ENCODE data around the gene GBP6.
A peak's percentile ranks its signal among the peaks of the same experiment; 100 is the strongest.

Gene GBP6

GRCh38 chr1:89378001-89378400 lies 14.1 kb downstream of the GBP6 start:
- H3K27me3 ChIP-seq (ENCODE audit: insufficient read depth, low read depth, severe bottlenecking), result peaks cover 6% of the 10 kb centered on the region
- no peaks in the 10 kb centered on the region for H3K36me3 ChIP-seq
- DNase-seq, result no peak
- no peak for TF ChIP-seq CTCF (IDR thresholded peaks at IDR 0.05; ENCODE audit: low read depth, low read length)
- no peak overlapping the region for H3K4me3 ChIP-seq (ENCODE audit: low read depth, low read length)
- no peak overlapping the region for H3K27ac ChIP-seq
- no peaks in the 10 kb centered on the region for H3K9me3 ChIP-seq (ENCODE audit: severe bottlenecking)

GRCh38 chr1:89381618-89382017 lies 17.8 kb downstream of the GBP6 start:
- H3K4me3 ChIP-seq (ENCODE audit: low read depth, low read length), result no peak overlapping the region
- no peaks in the 10 kb centered on the region for H3K36me3 ChIP-seq
- DNase-seq, result peak; percentile 19
- no peaks in the 10 kb centered on the region for H3K27me3 ChIP-seq (ENCODE audit: insufficient read depth, low read depth, severe bottlenecking)
- no peaks in the 10 kb centered on the region for H3K9me3 ChIP-seq (ENCODE audit: severe bottlenecking)
- no peak for TF ChIP-seq CTCF (IDR thresholded peaks at IDR 0.05; ENCODE audit: low read depth, low read length)
- no peak overlapping the region for H3K27ac ChIP-seq

- H3K4me3 ChIP-seq (ENCODE audit: low read depth, low read length), result no peak overlapping the region
- H3K27ac ChIP-seq, result no peak overlapping the region
- H3K9me3 ChIP-seq (ENCODE audit: severe bottlenecking), result no peaks in the 10 kb centered on the region
- no peak for DNase-seq
- no peak for TF ChIP-seq CTCF (IDR thresholded peaks at IDR 0.05; ENCODE audit: low read depth, low read length)
- H3K27me3 ChIP-seq (ENCODE audit: insufficient read depth, low read depth, severe bottlenecking), result no peaks in the 10 kb centered on the region
- no peaks in the 10 kb centered on the region for H3K36me3 ChIP-seq
Observed at GRCh38 chr1:89382479-89382878, 18.6 kb downstream of the GBP6 start.

GRCh38 chr1:89383185-89383584 lies 19.3 kb downstream of the GBP6 start:
- H3K9me3 ChIP-seq (ENCODE audit: severe bottlenecking), result no peaks in the 10 kb centered on the region
- H3K4me3 ChIP-seq (ENCODE audit: low read depth, low read length), result no peak overlapping the region
- no peak for DNase-seq
- H3K27ac ChIP-seq, result no peak overlapping the region
- no peaks in the 10 kb centered on the region for H3K36me3 ChIP-seq
- TF ChIP-seq CTCF (IDR thresholded peaks at IDR 0.05; ENCODE audit: low read depth, low read length), result no peak
- H3K27me3 ChIP-seq (ENCODE audit: insufficient read depth, low read depth, severe bottlenecking), result no peaks in the 10 kb centered on the region

- Histone ChIP-seq H3K27ac (no peak overlapping the region), H3K9me3 (ENCODE audit: severe bottlenecking) (no peaks in the 10 kb centered on the region), H3K36me3 (no peaks in the 10 kb centered on the region), H3K4me3 (ENCODE audit: low read depth, low read length) (no peak overlapping the region), H3K27me3 (ENCODE audit: insufficient read depth, low read depth, severe bottlenecking) (no peaks in the 10 kb centered on the region)
- no peak for DNase-seq
- TF ChIP-seq CTCF (IDR thresholded peaks at IDR 0.05; ENCODE audit: low read depth, low read length), result no peak
Observed at GRCh38 chr1:89390707-89391106, 26.8 kb downstream of the GBP6 start.

GRCh38 chr1:89391686-89392085 lies 27.8 kb downstream of the GBP6 start:
- no peak for DNase-seq
- Histone ChIP-seq H3K9me3 (ENCODE audit: severe bottlenecking) (no peaks in the 10 kb centered on the region), H3K27ac (no peak overlapping the region), H3K36me3 (no peaks in the 10 kb centered on the region), H3K27me3 (ENCODE audit: insufficient read depth, low read depth, severe bottlenecking) (no peaks in the 10 kb centered on the region), H3K4me3 (ENCODE audit: low read depth, low read length) (no peak overlapping the region)
- TF ChIP-seq CTCF (IDR thresholded peaks at IDR 0.05; ENCODE audit: low read depth, low read length), result no peak

Data from WERI-Rb-1 (cell line).